Ishikawa (cell line): ENCODE data around the gene CTU1.

Experiments used
- CEBPB ChIP-seq: IDR thresholded peaks from 2 replicates; pipeline ENCODE4 v1.6.1; 2012
- EGR1 ChIP-seq: IDR thresholded peaks from 2 replicates; pipeline ENCODE4 v1.6.1; 2012
- EP300 ChIP-seq: IDR thresholded peaks from 2 replicates; pipeline ENCODE4 v1.6.1; 2012; ENCODE audit warnings: borderline replicate concordance
- FOXM1 ChIP-seq: IDR thresholded peaks from 2 replicates; pipeline ENCODE4 v1.6.1; 2012; ENCODE audit warnings: low read depth, borderline replicate concordance
- MAX ChIP-seq: IDR thresholded peaks from 2 replicates; pipeline ENCODE4 v1.6.1; 2012
- RAD21 ChIP-seq: IDR thresholded peaks from 2 replicates; pipeline ENCODE4 v1.6.1; 2012; ENCODE audit warnings: low read depth
- REST ChIP-seq: IDR thresholded peaks from 2 replicates; pipeline ENCODE4 v1.6.1; 2012; ENCODE audit warnings: low read depth, mild to moderate bottlenecking
- TAF1 ChIP-seq: IDR thresholded peaks from 2 replicates; pipeline ENCODE4 v1.6.1; 2012; ENCODE audit warnings: low read depth, mild to moderate bottlenecking
- TCF12 ChIP-seq: IDR thresholded peaks from 2 replicates; pipeline ENCODE4 v1.6.1; 2012; ENCODE audit warnings: low read depth
- TEAD4 ChIP-seq: IDR thresholded peaks from 2 replicates; pipeline ENCODE4 v1.6.1; 2012
- USF1 ChIP-seq: IDR thresholded peaks from 2 replicates; pipeline ENCODE4 v1.6.1; 2012
- YY1 ChIP-seq: IDR thresholded peaks from 2 replicates; pipeline ENCODE4 v1.6.1; 2012; ENCODE audit warnings: low read depth
- ZBTB7A ChIP-seq: IDR thresholded peaks from 2 replicates; pipeline ENCODE4 v1.6.1; 2012; ENCODE audit warnings: low read depth

GRCh38 chr19:51075998-51076397 is 32.2 kb downstream of the CTU1 start:
- no peak for TF ChIP-seq YY1
- TF ChIP-seq REST: no peak
- TF ChIP-seq RAD21: no peak
- TF ChIP-seq EP300: no peak
- TF ChIP-seq TAF1: no peak
- no peak for TF ChIP-seq CEBPB
- TF ChIP-seq EGR1: no peak
- TF ChIP-seq TCF12: no peak
- no peak for TF ChIP-seq FOXM1
- TF ChIP-seq USF1: no peak
- TF ChIP-seq MAX: no peak
- TF ChIP-seq ZBTB7A: no peak
- TF ChIP-seq TEAD4: no peak
